Calu3 (cell line): ENCODE data around the gene DCAF11. TPM values are rescaled to one million over a fixed set of nuclear protein-coding genes. Genes with fewer than 3 reads are reported as not detected.

Experiments used
- BruUV-seq: library from RNA; stranded (reverse); fragments of 400-500 nt; replicated peaks from 2 replicates; lab custom pipeline; 2021; lab: Mats Ljungman, UMichigan
- CTCF ChIA-PET: fragments of 300-600 bp; sonication (Branson Sonifier 250); formaldehyde crosslinking; loops from one replicate; lab custom pipeline; 2022; ENCODE audit warnings: antibody characterized with exemption; lab: Charles Lee
- DNase-seq: peaks from one replicate; pipeline ENCODE4 v3.0.0; 2022
- H3K27ac Mint-ChIP-seq: one replicate; pipeline ENCODE4 v1.8.0; 2022; ENCODE audit warnings: mixed read lengths; ENCODE audit not compliant: unreplicated experiment
- H3K27me3 Mint-ChIP-seq: one replicate; pipeline ENCODE4 v1.8.0; 2022; ENCODE audit warnings: mixed read lengths; ENCODE audit not compliant: unreplicated experiment
- H3K36me3 Mint-ChIP-seq: one replicate; pipeline ENCODE4 v1.8.0; 2022; ENCODE audit warnings: mild to moderate bottlenecking, moderate library complexity, mixed read lengths; ENCODE audit not compliant: insufficient read depth, unreplicated experiment
- H3K4me1 Mint-ChIP-seq: one replicate; pipeline ENCODE4 v1.8.0; 2022; ENCODE audit warnings: mild to moderate bottlenecking, low read depth, mixed read lengths; ENCODE audit not compliant: unreplicated experiment
- H3K4me3 Mint-ChIP-seq: one replicate; pipeline ENCODE4 v1.8.0; 2022; ENCODE audit warnings: mild to moderate bottlenecking, low read depth, moderate library complexity, mixed read lengths; ENCODE audit not compliant: unreplicated experiment
- H3K9me3 Mint-ChIP-seq: one replicate; pipeline ENCODE4 v1.8.0; 2022; ENCODE audit warnings: low read depth, mixed read lengths; ENCODE audit not compliant: unreplicated experiment
- CTCF ChIP-seq: fragments of 200-600 bp; IDR thresholded peaks from one replicate; pipeline ENCODE4 v1.8.0; 2022; ENCODE audit warnings: antibody characterized with exemption; ENCODE audit not compliant: unreplicated experiment
- intact Hi-C: fragments of 100-400 bp; cut with micrococcal nuclease; formaldehyde crosslinking; loops from one replicate; pipeline ENCODE4 v1.10.0; 2022; ENCODE audit not compliant: unreplicated experiment
- total RNA-seq: library from RNA; stranded (reverse); gene quantifications from 2 replicates; pipeline ENCODE4 v1.2.3, GENCODE V29; 2022

DCAF11 gene
- total RNA-seq, 1 experiment from 2014 or later, result 63.4 TPM

GRCh38 chr14:24144451-24144850, 29.9 kb downstream of the DCAF11 start:
- no peak for DNase-seq
- H3K27ac Mint-ChIP-seq, result peak overlapping the region; percentile 28
- no peaks in the 10 kb centered on the region for H3K9me3 Mint-ChIP-seq
- no TSS peak for BruUV-seq
- TF ChIP-seq CTCF, result no peak
- intact Hi-C loops, result no loop called here
- CTCF ChIA-PET, result no interaction called here
- no peak overlapping the region for H3K4me3 Mint-ChIP-seq
- no peaks in the 10 kb centered on the region for H3K27me3 Mint-ChIP-seq
- H3K36me3 Mint-ChIP-seq, result peaks cover 67% of the 10 kb centered on the region
- H3K4me1 Mint-ChIP-seq, result peaks cover 36% of the 10 kb centered on the region

DNA sequence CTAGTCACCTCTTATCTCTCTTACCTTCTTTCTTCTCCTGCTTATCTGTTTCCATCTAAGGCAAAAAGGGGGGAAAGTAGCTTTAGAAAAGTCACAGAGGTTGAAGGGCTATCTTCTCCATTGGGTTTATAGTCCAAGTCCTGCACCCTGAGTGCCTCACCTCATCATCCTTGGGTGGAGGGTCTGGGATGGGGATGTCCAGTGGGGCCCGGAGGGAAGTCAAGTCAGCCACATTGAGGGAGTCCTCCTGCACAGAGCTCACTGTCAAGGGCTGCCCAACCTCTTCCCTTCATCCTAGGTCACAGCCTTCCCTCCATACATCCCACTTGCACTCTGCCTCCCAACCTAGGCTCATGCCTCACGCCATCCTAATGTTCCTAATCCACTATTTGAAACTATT, 30.6 kb downstream of the DCAF11 start:
- Mint-ChIP-seq H3K9me3 (no peaks in the 10 kb centered on the region), H3K27me3 (no peaks in the 10 kb centered on the region), H3K4me3 (peak overlapping the region; percentile 89), H3K27ac (peak overlapping the region; percentile 77), H3K4me1 (peaks cover 35% of the 10 kb centered on the region), H3K36me3 (peaks cover 69% of the 10 kb centered on the region)
- DNase-seq, result no peak
- CTCF ChIA-PET, result interaction anchor here (1.2 to 2.9 kb wide), 2 partner anchors 16 to 87 kb away, joined by 3 to 24 read pairs; partner anchors contain the start of gene IRF9
- no peak for TF ChIP-seq CTCF
- intact Hi-C loops, result no loop called here
- BruUV-seq, result no TSS peak

DNA sequence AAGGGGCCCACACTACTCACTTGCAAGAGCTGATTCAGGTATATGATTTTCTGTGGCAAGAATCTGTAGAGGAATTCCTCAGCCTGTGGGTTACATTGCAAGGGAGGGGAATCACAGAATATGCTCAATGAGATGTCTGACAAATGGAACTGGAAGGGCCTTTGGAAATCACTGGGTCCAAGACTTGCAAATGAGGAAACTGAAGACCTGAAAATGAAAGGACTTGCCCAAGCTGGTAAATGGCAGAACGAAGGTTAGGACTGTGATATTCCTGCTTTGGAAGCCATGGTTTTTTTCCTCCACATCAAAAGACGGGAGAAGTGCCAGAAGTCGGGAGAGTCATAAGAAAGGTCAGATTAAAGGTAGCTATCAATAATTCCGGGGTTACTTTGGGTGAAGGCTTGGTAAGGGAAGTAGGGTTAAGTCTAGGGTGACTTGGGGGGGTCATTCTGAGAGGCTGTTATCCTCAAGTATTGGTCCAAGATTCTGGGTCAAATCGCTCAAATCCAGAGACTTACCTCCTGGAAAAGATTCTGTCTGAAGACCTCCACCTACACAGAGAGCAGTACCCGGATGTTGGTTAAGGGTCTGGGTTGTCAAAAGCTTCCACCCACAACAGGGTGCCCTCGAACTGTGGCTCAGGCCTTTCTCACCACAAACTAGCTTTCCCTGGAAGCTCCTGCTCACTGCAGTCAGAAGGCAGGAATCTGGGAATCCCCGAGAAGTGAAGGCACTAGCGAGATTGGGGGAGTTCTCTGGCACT, 31.3 kb downstream of the DCAF11 start:
- no peak for DNase-seq
- TSS peak; percentile 64 for BruUV-seq
- CTCF ChIA-PET, result interaction anchor here (0.8 to 2.9 kb wide), 6 partner anchors 10 to 87 kb away, joined by 3 to 24 read pairs (median 5); partner anchors contain the start of genes DCAF11, IRF9, MDP1 and NRL
- Mint-ChIP-seq H3K4me3 (peak overlapping the region; percentile 89), H3K27ac (peak overlapping the region; percentile 77), H3K4me1 (peaks cover 35% of the 10 kb centered on the region), H3K27me3 (no peaks in the 10 kb centered on the region), H3K9me3 (no peaks in the 10 kb centered on the region), H3K36me3 (peaks cover 63% of the 10 kb centered on the region)
- intact Hi-C loops, result loop anchor here (2.0 kb wide), 1 partner anchor 15 kb away; the partner anchor contains the start of gene IRF9
- TF ChIP-seq CTCF, result no peak

GRCh38 chr14:24146453-24146977, 31.9 kb downstream of the DCAF11 start, which contains the start of gene PSME2:
Gene PSME2, minus strand, starts transcription at chr14:24146610. Its CDS starts 29 bp downstream, at chr14:24146581.
- no peak for TF ChIP-seq CTCF
- intact Hi-C loops, result loop anchor here (2.0 kb wide), 1 partner anchor 14 kb away; the partner anchor contains the start of gene IRF9
- Mint-ChIP-seq H3K27ac (peak within 1 kb of the TSS; percentile 77), H3K36me3 (peaks cover 56% of the 10 kb centered on the region), H3K4me3 (peak within 1 kb of the TSS; percentile 89), H3K9me3 (no peaks in the 10 kb centered on the region), H3K27me3 (no peaks in the 10 kb centered on the region), H3K4me1 (peaks cover 35% of the 10 kb centered on the region)
- CTCF ChIA-PET, result interaction anchor here (0.6 to 2.9 kb wide), 12 partner anchors 9 to 668 kb away, joined by 3 to 24 read pairs (median 4); partner anchors contain the start of genes DCAF11, DHRS1, IRF9 and NOP9
- peak; percentile 98 for DNase-seq
- BruUV-seq, result no TSS peak
